Gastrocnemius medialis (tissue), 4 donors: ENCODE measurements around the gene PDIA5.

Experiments used
- CTCF ChIP-seq, 5 experiments: fragments of 450-650 bp in 3 of 5; fragments of 200-600 bp in 2 of 5; sonication (generic) in 2 of 5; IDR thresholded peaks in 4 of 5; conservative IDR thresholded peaks in 1 of 5; 1 replicate in 4 of 5; 2 replicates in 1 of 5; pipeline ENCODE4 v1.5.1; 2016 to 2019; ENCODE audit warnings: antibody characterized with exemption in 5 of 5, mild to moderate bottlenecking in 3 of 5, moderate library complexity in 3 of 5
- POLR2A ChIP-seq, 2 donors: fragments of 450-650 bp; IDR thresholded peaks; one replicate each; pipeline ENCODE4 v1.6.1; 2017; ENCODE audit warnings: antibody characterized with exemption in 2 of 2, mild to moderate bottlenecking in 2 of 2, moderate library complexity in 2 of 2

- TF ChIP-seq CTCF (IDR thresholded peaks at IDR 0.05 in 4 of 5, conservative IDR thresholded peaks at IDR 0.05 in 1 of 5) = no peak
- no peak for TF ChIP-seq POLR2A (IDR thresholded peaks at IDR 0.05)
Observed at GRCh38 chr3:123063034-123063433, 3.8 kb upstream of the PDIA5 start.
